ENCODE results near the gene DTNBP1.

- TF ChIP-seq CTCF (conservative IDR thresholded peaks at IDR 0.05; ENCODE audit: low read depth, low read length) (no peak), POLR2A (IDR thresholded peaks at IDR 0.05; ENCODE audit: low read depth, low read length) (no peak)
These were observed 127.9 kb downstream of the DTNBP1 start for GRCh38 chr6:15534974-15535373.
